Measurements from ENCODE around the gene ADARB1.

ADARB1 gene

DNA sequence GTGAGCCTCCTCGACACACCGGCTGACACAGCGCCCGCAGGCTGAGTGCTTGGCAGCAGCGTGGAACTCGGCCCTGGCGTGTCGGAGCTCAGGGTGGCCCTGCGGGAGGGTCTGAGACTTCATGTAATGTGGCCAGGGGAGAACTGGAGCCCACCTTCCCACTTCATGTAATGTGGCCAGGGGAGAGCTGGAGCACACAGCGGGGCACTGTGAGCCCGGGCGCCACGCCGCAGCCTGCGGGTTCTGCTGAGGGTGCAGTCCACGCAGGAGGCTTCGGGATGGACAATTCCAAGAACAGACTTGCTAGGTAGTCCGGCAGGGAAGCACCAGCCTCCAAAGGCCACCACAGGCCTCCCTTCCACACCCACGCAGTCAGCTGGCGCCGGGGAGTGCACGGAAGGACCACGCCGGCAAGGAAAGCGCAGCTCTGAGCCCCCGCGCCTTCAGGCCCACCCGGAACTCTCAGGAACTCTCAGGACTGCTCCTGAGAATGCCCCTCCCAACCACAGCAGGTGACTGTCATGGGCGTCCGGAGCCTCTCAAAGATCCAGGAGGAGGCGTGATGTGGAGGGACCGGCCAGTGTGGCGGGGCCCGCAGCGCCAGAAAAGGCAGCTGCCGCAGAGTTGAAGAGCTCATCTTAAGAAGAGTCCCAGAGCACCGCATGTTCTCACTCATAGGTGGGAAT is 19.3 kb upstream of the ADARB1 start:
- DNase-seq (ENCODE audit: low read depth in 2 of 2), result no peak

DNA sequence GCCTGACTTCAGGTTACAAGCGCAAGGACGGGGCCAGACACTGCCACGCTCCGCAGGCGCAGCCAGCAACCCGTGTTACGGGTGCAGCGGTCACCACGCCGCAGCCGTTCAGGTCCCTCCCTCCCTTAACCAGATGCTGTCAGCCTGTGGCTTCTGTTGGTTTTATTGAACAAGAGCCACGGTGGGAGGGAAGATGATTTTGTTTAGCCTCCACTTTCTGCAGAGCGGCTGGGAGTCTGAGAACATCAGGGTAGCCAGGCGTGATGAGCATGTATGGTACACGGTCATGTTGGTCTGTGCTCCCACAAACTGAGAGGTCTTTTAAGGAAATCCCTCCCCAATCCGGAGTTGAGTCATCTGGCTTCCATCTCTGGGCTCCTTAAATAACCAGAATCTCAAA is 18.5 kb upstream of the ADARB1 start:
- DNase-seq (ENCODE audit: low read depth in 2 of 2), result no peak

DNA sequence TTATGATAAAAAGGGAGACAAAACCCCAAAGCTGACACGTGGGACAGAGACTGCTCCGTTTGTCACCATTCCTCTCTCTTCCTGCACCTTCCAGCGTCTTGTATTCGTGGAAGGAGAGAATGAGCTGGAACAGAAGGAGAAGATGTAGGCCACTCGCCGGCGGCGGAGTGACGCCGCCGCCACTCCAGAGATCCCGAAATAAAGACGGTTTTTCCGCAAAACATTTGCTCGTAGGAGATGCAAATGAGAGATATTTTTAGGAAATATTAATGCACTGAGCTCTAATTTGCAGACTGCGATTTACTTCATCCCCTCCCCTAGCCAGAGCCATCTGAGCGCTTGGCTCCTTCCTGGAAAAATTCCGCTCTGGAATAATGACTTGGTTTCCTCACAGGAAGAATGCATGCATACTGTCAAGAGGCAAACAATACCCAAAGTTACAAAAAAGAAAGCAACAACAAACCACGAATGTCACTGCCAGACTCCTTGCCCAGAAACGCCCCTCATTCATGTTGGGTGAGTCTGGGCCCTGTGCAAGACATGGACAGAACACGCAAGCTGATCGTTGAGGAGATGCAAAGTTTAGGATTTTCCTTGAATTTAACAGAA is 18.0 kb upstream of the ADARB1 start:
- DNase-seq (ENCODE audit: low read depth in 2 of 2), result no peak

DNA sequence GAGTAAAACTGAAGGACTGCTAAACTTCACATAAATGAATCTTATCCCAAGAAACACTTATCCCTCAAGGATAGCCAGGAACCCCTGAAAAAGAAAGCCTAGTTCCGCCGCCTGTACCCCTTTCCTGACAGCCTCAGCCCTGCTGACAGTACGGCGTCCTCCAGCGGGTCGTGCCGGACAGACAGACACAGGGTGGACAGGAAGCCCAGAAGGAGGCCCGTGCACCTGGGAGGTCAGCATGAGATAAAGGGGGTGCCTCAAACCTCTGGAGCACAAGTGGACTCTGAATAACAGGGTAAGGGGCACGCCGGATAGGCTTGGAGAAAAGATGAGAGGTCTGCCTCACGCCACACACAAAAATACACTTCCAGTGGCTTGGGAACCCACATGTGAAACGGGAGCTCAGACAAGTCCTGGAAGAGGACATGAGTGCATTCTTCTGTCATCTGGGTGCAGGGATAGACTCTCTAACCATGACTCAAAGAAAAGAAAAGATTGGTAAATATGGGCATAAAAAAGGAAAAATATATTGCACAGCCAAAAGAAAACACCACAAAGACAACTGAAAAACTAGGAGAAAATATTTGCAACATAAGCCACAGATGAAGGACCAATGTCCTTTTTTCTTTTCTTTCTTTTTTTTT is 17.3 kb upstream of the ADARB1 start:
- DNase-seq (ENCODE audit: low read depth in 2 of 2), result no peak

DNA sequence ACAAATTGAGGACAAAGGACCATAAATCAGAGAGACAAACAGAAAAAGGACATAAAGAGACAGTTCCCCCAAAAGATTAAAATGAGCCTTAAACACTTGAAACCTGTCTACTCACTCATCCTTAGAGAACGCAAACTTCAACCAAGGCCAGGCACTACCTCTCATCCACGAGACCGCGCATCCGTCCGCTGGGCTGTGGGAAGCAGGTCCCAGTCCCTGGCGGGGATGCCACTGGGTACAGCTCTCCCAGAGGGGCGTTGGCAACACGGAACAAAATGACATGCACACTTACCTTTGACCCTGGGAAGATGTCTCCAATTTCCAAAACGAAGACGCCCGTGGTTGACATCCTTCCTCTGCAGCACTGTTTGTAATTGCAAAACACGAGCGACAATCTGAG is 16.5 kb upstream of the ADARB1 start:
- DNase-seq (ENCODE audit: low read depth in 2 of 2), result no peak

DNA sequence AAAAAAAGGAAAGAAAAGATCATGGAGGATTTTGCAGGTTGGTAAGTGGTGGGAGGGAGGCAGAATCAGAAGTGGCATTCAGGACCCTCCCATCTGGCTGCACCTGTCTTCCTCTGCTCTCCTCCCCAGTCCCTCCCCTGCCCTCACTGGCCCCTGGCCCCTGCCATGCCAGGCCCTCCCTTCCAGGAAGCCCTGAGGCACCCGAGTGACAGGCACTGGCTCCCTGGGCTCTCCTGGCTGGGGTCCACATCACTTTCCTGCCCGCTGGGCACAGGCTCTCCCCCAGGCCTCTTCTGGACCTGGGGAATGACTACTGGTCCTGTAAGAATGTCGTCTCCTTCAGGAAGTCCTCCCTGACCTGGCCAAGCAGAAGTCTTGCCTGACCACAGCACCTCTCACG is 15.3 kb upstream of the ADARB1 start:
- DNase-seq (ENCODE audit: low read depth in 2 of 2), result no peak

DNA sequence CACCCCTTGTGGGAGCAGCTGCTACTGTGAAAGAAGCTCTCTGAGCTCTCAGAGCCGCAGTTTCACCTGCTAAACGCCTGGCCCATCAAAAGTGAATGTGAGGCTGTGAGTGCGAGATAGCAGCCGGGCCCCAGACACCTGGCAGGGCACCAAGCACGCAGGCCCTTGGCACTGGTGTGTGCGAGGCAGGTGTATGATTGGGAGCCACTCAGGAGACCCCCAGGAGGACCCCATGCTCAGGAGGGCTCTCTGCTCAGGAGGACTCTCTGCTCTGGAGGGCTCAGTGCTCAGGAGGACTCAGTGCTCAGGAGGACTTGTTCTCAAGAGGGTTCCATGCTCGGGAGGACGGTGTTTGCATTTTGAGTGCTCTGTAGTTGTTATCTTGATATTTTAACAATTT is 14.3 kb upstream of the ADARB1 start:
- no peak for DNase-seq (ENCODE audit: low read depth in 2 of 2)

DNA sequence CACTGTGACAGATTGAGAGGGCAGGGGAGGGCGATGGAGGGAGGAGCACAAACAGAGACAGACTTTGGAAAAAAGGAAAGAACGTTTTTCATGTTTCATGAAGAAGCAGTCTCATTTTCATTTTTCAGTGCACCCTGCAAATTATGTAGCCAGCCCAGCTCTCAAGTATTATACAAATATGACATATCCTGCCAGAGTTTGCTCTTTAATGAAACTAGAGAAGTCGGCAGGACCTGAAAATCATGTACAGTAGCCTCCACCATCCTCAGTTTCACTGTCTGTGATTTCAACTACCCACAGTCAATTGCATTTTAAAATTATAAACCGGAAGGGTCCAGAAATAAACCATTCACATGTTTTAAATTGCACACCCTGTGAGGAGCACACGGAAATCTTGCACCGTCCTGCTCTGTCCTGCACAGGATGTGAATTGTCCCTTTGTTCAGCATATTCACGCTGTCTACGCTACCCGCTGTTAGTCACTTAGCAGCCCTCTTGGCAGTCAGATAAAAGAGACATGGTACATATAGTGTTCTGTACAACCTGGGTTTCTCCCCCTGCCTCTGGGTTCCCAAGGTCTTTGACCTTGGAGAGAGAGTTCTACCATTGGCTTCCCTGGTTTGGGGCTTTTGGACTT is 13.6 kb upstream of the ADARB1 start:
- no peak for DNase-seq (ENCODE audit: low read depth in 2 of 2)

DNA sequence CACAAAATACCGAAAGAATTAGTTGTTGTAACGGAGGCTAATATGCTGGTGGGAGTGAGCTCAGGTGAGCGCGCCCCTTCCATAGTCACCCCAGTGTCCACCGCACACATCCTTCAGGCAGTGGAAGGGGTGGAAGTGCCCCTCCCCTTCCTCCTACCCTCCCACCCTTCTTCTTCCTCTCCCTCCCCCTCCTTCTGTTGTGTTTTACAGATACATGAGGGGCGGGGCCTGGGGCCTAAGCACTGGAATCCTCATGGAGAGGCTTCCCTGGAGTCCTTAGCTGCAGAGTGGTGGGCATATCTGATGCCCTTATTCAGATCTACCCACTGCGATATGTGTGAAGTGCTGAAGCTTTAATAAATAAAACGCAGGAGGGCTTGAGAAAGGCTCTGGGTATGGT is 10.3 kb upstream of the ADARB1 start:
- DNase-seq (ENCODE audit: low read depth in 2 of 2), result no peak

DNA sequence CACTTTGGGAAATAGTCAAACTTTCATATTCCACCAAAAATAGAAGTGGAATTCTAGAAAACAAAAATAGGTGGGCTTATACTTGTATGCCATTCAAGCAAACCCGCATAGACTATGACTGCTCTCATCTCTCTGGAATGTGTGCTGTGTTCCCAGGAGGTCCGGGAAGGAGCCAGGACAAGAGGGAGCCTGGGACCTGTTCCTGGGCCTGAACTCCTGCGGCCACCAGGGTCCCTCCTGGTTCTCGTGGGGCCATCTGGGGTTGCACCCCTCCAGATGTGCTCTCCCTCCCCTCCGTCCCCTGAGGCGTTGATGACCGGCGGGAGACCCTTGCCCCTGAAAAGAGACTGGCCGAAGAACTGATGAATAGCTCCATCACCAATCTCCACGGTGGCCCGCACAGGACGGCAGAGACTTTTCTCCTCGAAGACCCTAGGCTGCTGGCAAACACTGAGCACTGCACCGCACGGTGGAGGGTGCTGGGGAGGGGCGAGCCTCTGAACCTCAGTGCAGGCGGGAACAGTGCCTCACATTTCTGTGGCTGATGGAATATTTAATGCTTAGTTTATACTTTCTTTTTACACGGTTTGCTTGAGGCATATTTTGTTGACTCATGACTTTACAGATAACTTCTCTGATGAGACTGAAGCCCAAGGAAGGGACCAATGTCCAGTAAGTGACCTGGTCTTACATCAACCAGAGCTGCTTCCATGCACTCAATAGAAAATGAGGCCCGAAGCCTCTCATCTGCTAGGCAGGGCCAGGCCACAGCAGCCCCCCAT is 9.6 kb upstream of the ADARB1 start:
- no peak for DNase-seq (ENCODE audit: low read depth in 2 of 2)

DNA sequence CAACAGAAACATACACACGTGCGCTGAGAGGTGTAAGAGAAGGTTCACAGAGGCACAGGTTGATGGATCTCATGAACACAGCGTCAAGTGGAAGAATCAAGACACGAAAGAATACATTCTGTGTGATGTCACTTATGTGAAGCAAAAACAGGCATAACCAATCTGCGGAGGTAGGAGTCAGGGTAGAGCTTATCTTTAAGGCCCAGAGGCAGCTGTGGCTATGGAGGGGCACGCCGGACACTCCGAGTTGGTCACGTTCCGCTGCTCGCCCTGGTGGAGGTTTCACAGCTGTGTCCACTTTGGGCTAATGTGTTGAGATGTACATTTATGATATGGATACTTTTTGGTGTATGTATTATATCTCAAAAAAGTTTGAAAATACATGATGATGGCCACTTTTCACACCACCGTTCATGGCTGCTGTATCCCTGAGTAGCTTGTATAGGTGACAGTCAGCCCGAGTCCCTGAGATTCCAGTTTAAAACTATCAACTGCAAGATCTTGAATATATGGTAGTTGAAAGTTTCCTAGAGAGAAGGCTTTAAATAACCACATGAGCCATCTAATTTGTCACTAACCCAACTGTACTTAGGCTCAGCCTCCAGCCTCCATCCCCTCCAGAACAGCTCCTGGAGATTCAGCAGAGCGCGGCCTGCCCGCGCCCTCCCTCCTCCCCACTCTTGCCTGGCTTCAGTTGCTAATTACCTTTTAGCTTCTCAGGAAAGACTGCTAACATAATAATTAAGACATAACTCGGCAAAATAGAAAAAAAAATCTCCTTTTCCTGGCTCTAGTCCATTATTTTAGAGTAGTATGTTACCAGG is 6.7 kb upstream of the ADARB1 start:
- DNase-seq (ENCODE audit: low read depth in 2 of 2), result no peak

DNA sequence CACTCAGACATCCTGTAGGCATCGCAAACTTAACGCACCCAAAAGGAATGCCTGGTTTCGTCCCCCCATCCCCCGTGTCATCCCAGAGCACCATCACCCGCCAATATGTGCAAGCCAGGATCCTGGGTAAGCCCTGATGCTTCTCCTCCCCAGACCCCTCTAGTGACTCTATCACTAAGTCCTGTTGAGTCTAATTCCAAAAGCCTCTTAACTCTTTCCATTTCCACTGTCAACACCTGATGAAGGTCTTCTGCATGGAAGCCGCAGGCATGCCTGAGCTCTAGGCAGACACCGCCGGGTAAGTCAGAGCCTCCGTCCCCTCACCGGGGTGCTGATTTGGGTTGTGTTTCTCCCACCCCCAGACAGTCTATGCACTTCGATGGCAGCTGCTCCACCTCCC is 5.3 kb upstream of the ADARB1 start:
- no peak for DNase-seq (ENCODE audit: low read depth in 2 of 2)

DNA sequence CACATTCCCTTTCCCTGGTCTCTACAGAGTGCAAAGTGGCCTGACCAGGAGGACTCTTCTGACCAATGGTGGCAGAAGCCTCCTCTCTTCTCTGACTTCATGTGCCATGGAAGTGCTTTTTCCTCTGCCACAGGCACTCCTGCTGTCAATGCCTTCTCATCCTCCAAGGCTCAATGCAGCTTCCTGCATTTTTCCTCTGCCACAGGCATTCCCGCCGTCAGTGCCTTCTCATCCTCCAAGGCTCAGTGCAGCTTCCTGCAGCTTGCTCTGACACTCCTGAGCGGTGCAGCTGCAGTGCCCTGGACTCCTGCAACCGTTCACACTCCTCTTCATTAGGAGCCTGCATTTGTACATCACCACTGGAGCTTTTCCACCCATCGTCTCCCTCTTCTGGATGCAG is 4.7 kb upstream of the ADARB1 start:
- no peak for DNase-seq (ENCODE audit: low read depth in 2 of 2)

DNA sequence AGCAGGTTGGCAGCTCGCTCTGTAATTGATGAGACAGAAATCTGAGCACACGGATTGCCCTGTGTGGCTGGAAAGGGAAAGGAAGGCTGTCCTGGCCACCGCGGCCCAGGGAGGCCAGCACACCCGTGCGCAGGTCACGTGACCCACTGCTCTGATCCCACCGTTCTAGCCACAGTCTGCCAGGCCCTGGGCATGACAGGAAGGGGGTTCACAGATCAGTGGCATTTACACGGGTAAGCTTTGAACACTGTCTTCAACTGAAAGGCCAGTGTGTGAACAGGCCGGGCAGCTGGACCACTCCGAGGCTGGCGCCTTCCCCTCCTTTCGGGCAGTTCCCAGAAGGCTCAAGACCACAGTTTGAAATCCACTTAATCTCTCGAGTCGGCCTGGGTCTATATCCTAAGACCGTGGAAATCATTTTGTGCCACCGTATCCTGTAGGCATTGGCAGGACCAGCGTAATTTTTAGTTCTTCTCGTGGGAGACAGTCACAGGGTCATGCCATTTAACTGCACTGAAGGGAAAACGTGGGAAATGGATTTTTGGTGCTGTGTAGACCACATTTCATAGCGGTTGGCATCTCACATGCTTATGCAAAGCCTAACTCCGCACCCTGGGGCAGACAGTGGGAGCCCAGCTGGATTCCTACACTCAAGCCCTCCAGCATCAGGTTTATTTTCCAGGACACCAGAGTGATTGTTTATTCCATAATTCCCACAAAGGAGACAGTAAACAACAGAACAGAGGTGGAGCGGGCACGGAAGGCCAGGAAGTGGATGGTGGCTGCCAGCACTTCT is 3.1 kb upstream of the ADARB1 start:
- DNase-seq (ENCODE audit: low read depth in 2 of 2), result no peak

DNA sequence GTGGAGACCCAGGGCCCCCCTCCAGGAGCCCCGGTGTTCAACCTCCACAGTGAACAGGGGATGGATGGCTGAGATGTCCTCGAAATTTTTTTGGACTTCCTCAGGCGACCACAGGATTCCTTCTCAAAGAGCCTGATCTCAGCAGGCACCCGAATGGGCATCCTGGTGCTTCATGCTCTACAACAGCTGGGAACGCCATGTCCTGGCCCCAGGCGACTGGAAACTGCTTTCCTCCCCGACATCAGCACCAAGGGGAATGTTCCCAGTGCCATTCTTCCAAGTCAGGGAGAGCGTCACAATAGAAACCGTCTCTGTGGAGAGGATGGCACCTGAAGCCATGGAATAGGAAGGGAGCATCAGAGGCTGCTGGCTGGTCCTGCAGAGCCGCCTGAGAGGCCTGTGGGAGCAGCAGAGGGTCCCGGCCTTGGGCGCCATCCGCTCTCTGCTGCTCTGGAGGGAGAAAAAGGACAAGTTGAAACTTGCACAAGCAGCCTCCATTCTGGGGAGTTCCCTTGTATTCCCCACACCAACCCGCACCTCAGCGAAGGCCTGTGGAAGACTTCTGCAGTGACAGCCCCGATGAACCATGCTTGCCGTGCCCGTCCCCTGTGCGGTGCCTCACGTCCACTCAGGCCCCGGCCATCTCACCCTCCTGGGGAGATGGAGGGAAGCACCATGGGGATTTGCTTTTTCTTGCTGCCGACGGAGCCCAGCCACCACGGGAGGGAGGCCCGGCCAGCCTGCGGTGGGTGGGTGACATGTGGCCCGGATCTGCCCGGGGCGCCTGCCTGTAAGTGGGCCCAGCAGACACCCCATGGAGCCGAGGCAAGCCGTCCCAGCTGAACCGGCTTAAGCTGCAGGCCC is 2.3 kb upstream of the ADARB1 start:
- no peak for DNase-seq (ENCODE audit: low read depth in 2 of 2)

DNA sequence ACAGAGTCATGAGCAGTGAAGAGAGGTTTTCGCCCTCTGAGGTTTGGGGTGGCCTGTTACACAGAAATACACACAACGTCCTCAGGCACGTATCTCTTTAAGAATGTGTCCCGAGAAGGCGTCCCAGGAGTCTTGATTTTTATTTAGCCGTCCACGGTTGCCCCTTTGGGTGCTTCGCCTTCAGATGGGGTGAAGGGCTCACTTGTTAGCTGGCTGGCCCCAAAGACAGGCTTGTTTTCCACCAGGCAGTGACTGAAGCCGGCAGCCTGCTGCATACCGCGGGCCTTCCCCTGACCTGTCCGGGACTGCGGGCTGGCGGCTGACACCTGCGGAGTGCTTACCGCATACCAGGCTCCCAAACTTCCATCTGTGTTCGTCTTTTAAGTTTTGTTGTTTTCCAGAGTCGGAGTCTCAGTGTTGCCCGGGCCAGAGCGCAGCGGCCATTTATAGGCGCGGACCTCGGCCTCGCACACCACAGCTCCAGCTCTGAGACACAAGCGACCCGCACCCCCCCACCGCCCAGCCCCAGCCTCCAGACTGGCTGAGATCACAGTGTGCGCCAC is 1.6 kb upstream of the ADARB1 start:
- DNase-seq (ENCODE audit: low read depth in 2 of 2), result no peak

DNA sequence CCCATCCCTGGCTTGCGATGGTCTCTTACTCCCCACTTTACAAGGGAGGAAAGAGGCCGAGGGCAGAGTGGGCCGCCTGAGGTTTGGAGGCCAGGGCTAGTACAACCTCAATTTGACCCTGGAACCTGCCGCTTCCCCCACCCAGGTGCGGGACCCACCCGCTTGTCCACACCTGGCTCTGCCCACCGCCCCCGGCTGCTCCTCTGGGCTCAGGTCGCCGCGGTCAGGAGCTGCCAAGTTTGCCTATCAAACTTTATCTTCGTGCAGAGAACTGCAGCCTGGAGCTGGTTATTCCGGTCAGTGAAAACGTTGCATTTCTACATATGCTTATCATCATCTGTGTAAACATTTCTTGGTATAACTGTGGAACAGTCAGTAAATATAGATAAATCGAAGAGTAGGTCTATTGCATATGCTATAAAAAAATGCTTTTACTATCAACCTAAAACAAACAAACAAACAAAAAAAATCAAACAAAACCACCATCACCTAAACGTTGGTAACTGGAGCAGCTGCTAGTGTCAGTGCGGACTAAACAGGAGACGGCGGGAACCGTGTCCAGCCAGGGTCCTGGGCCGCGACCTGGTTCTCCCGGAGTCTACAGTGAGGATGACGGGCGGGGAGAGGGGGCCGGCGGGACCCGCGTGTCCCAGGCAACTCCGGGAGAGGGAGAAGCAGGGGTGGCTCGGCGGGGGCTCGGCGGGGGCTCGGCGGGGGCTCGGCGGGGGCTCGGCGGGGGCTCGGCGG is 906 bp upstream of the ADARB1 start:
- DNase-seq (ENCODE audit: low read depth in 2 of 2), result no peak

DNA sequence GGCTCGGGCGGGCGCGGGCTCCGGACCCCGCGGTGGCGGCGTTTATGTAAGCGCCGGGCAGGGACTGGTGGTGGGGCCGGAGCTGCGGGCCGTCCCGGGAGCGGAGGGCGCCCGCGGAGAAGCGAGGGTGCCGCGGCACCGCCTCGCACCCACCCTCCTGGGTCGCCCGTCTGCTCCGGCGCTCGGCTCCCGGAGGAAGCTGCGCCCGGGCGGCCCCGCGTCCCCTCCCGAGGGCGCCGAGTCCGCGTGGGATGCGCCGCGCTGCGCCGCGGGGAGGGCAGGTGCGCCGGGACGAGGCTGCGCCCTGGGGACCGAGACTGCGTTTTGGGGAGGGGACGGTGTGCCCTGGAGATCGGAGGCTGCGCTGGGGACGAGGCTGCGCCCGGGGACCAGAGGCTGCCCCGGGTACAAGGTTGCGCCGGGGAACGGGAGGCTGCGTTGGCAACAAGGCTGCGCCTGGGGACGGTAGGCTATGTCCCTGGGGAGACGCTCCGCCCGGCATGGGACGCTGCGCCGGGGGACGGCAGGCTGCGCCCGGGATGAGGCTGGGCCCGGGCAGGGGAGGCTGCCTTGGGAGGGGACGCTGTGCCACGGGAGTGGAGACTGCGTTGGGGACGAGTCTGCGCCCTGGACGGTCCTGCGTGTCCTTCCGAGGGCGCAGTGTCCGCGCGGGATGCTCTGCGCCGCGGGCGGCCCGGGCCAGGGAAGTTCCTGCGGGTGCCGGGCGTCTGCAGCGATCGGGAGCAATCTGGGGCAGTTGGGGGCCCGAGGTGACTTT is 627 bp downstream of the ADARB1 start:
- no peak for DNase-seq (ENCODE audit: low read depth in 2 of 2)

Measured in fibroblast of skin of left biceps (primary cell).